ENCODE results near the gene MCM3AP. TPM values are rescaled to one million over a fixed set of nuclear protein-coding genes. Genes with fewer than 3 reads are reported as not detected.

MCM3AP gene
- total RNA-seq, 1 experiment from 2014 or later = 140 TPM

GRCh38 chr21:46248827-46249226, 36.6 kb downstream of the MCM3AP start:
- ATAC-seq (no peak), DNase-seq (no peak)
- no peak for TF ChIP-seq CTCF (conservative IDR thresholded peaks at IDR 0.05; ENCODE audit: low read depth, low read length)
- no peak for TF ChIP-seq EZH2 (IDR thresholded peaks at IDR 0.05; ENCODE audit: low read length, unreplicated experiment)
- TF ChIP-seq EZH2phosphoT487 (IDR thresholded peaks at IDR 0.05; ENCODE audit: borderline replicate concordance, low read length) = no peak
- POLR2A ChIA-PET (ENCODE audit: unreplicated experiment) = no interaction called here
- Histone ChIP-seq H3K4me1 (ENCODE audit: insufficient read depth, low read length) (no peaks in the 10 kb centered on the region), H3K36me3 (ENCODE audit: low read depth, low read length) (peaks cover 72% of the 10 kb centered on the region), H3K27me3 (ENCODE audit: low read length) (no peaks in the 10 kb centered on the region), H3F3A (ENCODE audit: low read length, unreplicated experiment) (no peaks in the 10 kb centered on the region), H4K20me1 (ENCODE audit: low read length) (no peaks in the 10 kb centered on the region), H3K4me2 (ENCODE audit: low read length) (no peak overlapping the region), H3K9me2 (replicated peaks; ENCODE audit: low read length) (no peaks in the 10 kb centered on the region), H3K27ac (ENCODE audit: low read length) (no peak overlapping the region), H3K9me3 (ENCODE audit: low read length) (no peaks in the 10 kb centered on the region), H3K9ac (ENCODE audit: low read length) (no peak overlapping the region), H3K4me3 (ENCODE audit: low read length) (no peak overlapping the region), H3K79me2 (ENCODE audit: low read length) (no peaks in the 10 kb centered on the region), H2AFZ (ENCODE audit: low read length) (no peak overlapping the region)
- CTCF ChIA-PET = no interaction called here
- no TSS peak for BruUV-seq (replicated peaks)
- intact Hi-C loops (cut with micrococcal nuclease) = no loop called here

GRCh38 chr21:46248422-46248782, 37.0 kb downstream of the MCM3AP start:
- DNase-seq (no peak), ATAC-seq (no peak)
- H3K36me3 ChIP-seq (ENCODE audit: low read depth, low read length) = peaks cover 71% of the 10 kb centered on the region
- no peaks in the 10 kb centered on the region for H3F3A ChIP-seq (ENCODE audit: low read length, unreplicated experiment)
- H3K4me2 ChIP-seq (ENCODE audit: low read length) = no peak overlapping the region
- no TSS peak for BruUV-seq (replicated peaks)
- H2AFZ ChIP-seq (ENCODE audit: low read length) = no peak overlapping the region
- H3K9me2 ChIP-seq (replicated peaks; ENCODE audit: low read length) = no peaks in the 10 kb centered on the region
- no peaks in the 10 kb centered on the region for H3K79me2 ChIP-seq (ENCODE audit: low read length)
- no peak for TF ChIP-seq EZH2phosphoT487 (IDR thresholded peaks at IDR 0.05; ENCODE audit: borderline replicate concordance, low read length)
- no peak for TF ChIP-seq CTCF (conservative IDR thresholded peaks at IDR 0.05; ENCODE audit: low read depth, low read length)
- TF ChIP-seq EZH2 (IDR thresholded peaks at IDR 0.05; ENCODE audit: low read length, unreplicated experiment) = no peak
- intact Hi-C loops (cut with micrococcal nuclease) = no loop called here
- no peak overlapping the region for H3K27ac ChIP-seq (ENCODE audit: low read length)
- H3K4me3 ChIP-seq (ENCODE audit: low read length) = no peak overlapping the region
- no peak overlapping the region for H3K9ac ChIP-seq (ENCODE audit: low read length)
- CTCF ChIA-PET = no interaction called here
- H4K20me1 ChIP-seq (ENCODE audit: low read length) = no peaks in the 10 kb centered on the region
- H3K4me1 ChIP-seq (ENCODE audit: insufficient read depth, low read length) = no peaks in the 10 kb centered on the region
- no peaks in the 10 kb centered on the region for H3K27me3 ChIP-seq (ENCODE audit: low read length)
- POLR2A ChIA-PET (ENCODE audit: unreplicated experiment) = no interaction called here
- H3K9me3 ChIP-seq (ENCODE audit: low read length) = no peaks in the 10 kb centered on the region

GRCh38 chr21:46247699-46248421, 37.6 kb downstream of the MCM3AP start:
- DNase-seq = no peak
- Histone ChIP-seq H3K4me2 (ENCODE audit: low read length) (no peak overlapping the region), H3K9ac (ENCODE audit: low read length) (no peak overlapping the region), H3K4me3 (ENCODE audit: low read length) (no peak overlapping the region), H3F3A (ENCODE audit: low read length, unreplicated experiment) (no peaks in the 10 kb centered on the region), H3K79me2 (ENCODE audit: low read length) (no peaks in the 10 kb centered on the region), H3K9me3 (ENCODE audit: low read length) (no peaks in the 10 kb centered on the region), H3K27me3 (ENCODE audit: low read length) (no peaks in the 10 kb centered on the region), H3K36me3 (ENCODE audit: low read depth, low read length) (peaks cover 72% of the 10 kb centered on the region), H4K20me1 (ENCODE audit: low read length) (no peaks in the 10 kb centered on the region), H3K4me1 (ENCODE audit: insufficient read depth, low read length) (no peaks in the 10 kb centered on the region), H3K9me2 (replicated peaks; ENCODE audit: low read length) (no peaks in the 10 kb centered on the region), H2AFZ (ENCODE audit: low read length) (no peak overlapping the region), H3K27ac (ENCODE audit: low read length) (no peak overlapping the region)
- CTCF ChIA-PET = no interaction called here
- POLR2A ChIA-PET (ENCODE audit: unreplicated experiment) = no interaction called here
- ATAC-seq = no peak
- no peak for TF ChIP-seq EZH2phosphoT487 (IDR thresholded peaks at IDR 0.05; ENCODE audit: borderline replicate concordance, low read length)
- TF ChIP-seq EZH2 (IDR thresholded peaks at IDR 0.05; ENCODE audit: low read length, unreplicated experiment) = no peak
- no peak for TF ChIP-seq CTCF (conservative IDR thresholded peaks at IDR 0.05; ENCODE audit: low read depth, low read length)
- intact Hi-C loops (cut with micrococcal nuclease) = no loop called here
- BruUV-seq (replicated peaks) = no TSS peak
